C4-2B (cell line): ENCODE measurements around the gene PPM1L.

Source experiments
- ZFX ChIP-seq: fragments of 450-650 bp; IDR thresholded peaks from 2 replicates; pipeline ENCODE4 v1.6.1; 2017
- TF ChIP-seq, protein P1 (sequence below): fragments of 450-650 bp; conservative IDR thresholded peaks from 2 replicates; pipeline ENCODE4 v1.5.1; 2017; ENCODE audit warnings: mild to moderate bottlenecking

DNA sequence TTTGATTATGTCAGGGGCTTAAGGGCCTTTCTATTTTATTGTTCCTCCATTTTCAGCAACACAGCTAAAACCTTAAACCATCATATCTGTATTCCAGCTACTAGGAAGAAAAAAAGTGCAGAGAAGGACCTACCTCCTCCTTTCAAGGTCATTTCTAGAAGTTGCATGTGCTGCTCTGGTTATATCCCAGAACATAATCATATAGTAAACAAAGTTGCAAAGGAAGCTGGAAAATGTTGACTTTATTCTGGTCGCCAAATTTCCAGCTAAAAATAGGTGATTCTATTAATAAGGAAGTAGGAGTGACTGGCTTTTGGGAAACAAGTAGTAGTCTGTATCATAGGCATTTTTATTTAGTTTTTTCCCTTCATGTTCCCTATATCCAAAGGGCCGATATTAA is 370.5 kb downstream of the PPM1L start:
- TF ChIP-seq, protein P1, sequence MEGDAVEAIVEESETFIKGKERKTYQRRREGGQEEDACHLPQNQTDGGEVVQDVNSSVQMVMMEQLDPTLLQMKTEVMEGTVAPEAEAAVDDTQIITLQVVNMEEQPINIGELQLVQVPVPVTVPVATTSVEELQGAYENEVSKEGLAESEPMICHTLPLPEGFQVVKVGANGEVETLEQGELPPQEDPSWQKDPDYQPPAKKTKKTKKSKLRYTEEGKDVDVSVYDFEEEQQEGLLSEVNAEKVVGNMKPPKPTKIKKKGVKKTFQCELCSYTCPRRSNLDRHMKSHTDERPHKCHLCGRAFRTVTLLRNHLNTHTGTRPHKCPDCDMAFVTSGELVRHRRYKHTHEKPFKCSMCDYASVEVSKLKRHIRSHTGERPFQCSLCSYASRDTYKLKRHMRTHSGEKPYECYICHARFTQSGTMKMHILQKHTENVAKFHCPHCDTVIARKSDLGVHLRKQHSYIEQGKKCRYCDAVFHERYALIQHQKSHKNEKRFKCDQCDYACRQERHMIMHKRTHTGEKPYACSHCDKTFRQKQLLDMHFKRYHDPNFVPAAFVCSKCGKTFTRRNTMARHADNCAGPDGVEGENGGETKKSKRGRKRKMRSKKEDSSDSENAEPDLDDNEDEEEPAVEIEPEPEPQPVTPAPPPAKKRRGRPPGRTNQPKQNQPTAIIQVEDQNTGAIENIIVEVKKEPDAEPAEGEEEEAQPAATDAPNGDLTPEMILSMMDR, result no peak
- TF ChIP-seq ZFX, result no peak
